Ishikawa (cell line): Measurements from ENCODE around the gene CACNA1C.

Experiments used
- CREB1 ChIP-seq: IDR thresholded peaks from 2 replicates; pipeline ENCODE4 v1.6.1; 2012; ENCODE audit warnings: low read depth
- EGR1 ChIP-seq: IDR thresholded peaks from 2 replicates; pipeline ENCODE4 v1.6.1; 2012
- EP300 ChIP-seq: IDR thresholded peaks from 2 replicates; pipeline ENCODE4 v1.6.1; 2012; ENCODE audit warnings: borderline replicate concordance
- FOXM1 ChIP-seq: IDR thresholded peaks from 2 replicates; pipeline ENCODE4 v1.6.1; 2012; ENCODE audit warnings: low read depth, borderline replicate concordance
- RAD21 ChIP-seq: IDR thresholded peaks from 2 replicates; pipeline ENCODE4 v1.6.1; 2012; ENCODE audit warnings: low read depth
- REST ChIP-seq: IDR thresholded peaks from 2 replicates; pipeline ENCODE4 v1.6.1; 2012; ENCODE audit warnings: low read depth, mild to moderate bottlenecking
- TAF1 ChIP-seq: IDR thresholded peaks from 2 replicates; pipeline ENCODE4 v1.6.1; 2012; ENCODE audit warnings: low read depth, mild to moderate bottlenecking
- YY1 ChIP-seq: IDR thresholded peaks from 2 replicates; pipeline ENCODE4 v1.6.1; 2012; ENCODE audit warnings: low read depth
- ZBTB7A ChIP-seq: IDR thresholded peaks from 2 replicates; pipeline ENCODE4 v1.6.1; 2012; ENCODE audit warnings: low read depth
- TF ChIP-seq, protein P1 (sequence below): IDR thresholded peaks from 2 replicates; pipeline ENCODE4 v1.6.1; 2012

DNA sequence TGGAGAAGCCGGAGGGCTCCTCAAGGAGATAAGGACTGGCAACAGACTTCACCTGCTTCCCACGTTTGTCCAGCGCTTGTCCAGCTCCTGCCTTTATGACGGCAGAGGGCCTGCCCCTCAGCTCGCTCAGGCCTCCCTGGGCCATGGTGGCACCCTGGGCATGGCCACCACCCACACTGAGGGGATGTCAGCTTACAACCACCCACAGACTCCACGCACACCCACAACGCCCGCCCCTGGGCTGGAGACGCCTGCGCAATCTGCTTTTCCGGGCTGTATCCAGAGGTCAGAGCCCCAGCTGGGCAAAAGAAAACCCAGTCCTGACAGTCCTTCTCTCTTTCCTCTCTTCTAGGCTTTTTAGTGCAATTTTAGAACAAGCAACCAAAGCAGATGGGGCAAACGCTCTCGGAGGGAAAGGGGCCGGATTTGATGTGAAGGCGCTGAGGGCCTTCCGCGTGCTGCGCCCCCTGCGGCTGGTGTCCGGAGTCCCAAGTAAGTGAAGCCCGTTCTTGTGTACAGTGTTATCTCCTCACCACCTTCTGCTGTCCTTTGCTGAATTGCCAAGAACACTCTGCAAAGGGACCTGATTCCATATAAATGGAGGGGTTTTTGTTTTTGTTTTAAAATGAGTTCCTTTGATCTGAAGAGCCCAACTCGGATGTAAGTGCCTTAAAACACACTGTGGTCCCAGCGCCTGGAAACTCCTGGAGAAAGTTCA is 404.6 kb downstream of the CACNA1C start:
- TF ChIP-seq YY1 (no peak), EP300 (no peak), ZBTB7A (no peak), FOXM1 (no peak), REST (no peak), TAF1 (no peak), RAD21 (no peak), CREB1 (no peak), EGR1 (no peak)
- TF ChIP-seq, protein P1, sequence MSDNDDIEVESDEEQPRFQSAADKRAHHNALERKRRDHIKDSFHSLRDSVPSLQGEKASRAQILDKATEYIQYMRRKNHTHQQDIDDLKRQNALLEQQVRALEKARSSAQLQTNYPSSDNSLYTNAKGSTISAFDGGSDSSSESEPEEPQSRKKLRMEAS: no peak
